Inflammatory macrophage treated with lipopolysaccharide for 4 hours (primary cell): ENCODE data around the gene RAPGEF1.
"Not testable (repeated sequence)": the region's sequence is repeated elsewhere in the genome, so short reads cannot be mapped to it uniquely, and the experiment has no call there.

Experiments used
- DNase-seq: peaks from one replicate; pipeline ENCODE4 v3.0.0-alpha.2; 2020

The RAPGEF1 gene

DNA sequence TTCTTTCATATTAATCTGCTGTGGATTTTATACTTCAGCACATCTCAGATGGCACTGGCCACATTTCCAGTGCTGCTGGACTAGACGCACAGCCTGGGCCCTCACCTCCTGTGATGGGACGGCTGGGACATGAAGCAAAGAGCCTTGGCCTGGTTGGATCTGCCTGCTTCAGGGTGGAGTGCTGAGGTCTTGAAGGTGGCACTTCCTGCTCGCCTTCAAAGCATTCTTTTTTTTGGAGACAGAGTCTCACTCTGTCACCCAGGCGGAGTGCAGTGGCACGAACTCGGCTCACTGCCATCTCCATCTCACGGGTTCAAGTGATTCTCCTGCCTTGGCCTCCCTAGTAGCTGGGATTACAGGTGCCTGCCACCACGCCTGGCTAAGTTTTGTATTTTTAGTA lies 73.1 kb downstream of the RAPGEF1 start:
- no peak for DNase-seq

DNA sequence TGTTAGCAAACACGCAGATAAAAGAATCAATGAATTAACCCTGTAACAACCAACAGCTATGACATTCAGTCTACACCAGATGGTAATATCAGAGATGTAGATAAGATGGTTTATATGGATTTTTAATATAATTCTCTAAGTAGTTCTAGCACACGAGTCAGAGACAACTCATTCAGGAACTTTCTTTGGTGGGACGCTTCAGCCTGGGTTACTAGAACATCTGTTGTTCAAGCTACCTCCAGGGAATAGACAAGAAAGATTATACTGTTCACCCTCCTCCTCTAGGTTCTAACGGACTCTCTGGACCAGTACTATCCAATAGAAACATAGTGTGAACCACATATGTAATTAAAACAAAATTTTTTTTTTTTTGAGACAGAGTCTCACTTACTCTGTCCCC lies 73.8 kb downstream of the RAPGEF1 start:
- DNase-seq = no peak

GRCh38 chr9:131663288-131663687 lies 76.6 kb downstream of the RAPGEF1 start:
- no peak for DNase-seq

DNA sequence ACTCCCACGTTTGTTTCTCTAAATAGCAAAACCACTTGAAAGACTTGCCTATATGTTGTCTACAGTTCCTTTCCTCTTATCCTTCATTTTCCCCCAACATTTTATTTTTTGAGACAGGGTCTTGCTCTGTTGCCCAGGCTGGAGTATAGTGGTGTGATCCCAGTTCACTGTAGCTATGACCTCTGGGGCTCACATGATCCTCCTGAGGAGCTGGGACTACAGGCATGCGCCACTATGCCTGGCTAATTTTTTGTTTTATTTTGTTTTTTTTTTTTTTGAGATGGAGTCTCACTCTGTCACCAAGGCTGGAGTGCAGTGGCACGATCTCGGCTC lies 77.6 kb downstream of the RAPGEF1 start:
- DNase-seq = not testable (repeated sequence)

GRCh38 chr9:131661568-131662288 lies 78.1 kb downstream of the RAPGEF1 start:
- DNase-seq = peak; percentile 82

DNA sequence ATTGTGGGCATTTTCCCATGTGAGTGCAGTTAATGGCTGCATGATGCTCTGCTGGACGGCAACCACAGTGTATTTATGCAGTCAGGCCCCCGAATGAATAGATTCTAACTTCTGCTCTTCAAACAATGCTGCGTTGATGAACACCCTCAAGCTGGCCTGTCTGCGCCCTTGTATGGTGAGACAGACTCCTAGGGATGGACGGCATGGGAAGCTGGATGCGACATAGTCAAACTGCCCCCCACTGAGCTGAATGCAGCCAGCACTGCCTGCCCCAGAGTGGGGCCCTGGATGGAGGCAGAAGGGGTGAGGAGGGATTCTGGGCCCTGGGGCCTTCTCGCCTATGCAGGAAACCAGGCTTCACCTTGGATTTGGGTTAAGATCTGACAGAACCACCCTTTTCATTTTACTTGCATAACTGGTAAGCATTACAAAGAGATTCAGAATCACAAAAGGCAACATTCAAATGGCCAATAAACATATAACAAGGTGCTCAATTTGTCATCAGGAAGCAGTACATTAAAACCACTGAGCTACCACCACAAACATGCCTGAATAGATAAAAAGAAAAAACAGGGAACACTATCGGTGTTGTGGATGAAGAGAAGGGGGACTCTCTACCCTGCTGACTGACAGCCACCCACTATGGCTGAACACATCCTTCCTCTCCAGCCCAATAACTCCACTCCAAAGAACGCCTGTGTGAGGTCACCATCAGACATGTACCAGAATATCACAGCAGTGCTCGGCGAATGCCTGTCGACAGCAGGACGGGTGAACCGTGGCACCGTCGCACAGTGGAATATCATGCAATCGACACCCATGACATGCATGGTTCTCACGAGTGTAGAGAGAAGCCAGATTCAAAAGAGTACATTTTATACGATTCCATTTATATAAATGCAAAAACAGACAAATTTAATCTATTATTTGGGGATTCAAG lies 79.1 kb downstream of the RAPGEF1 start:
- peak; percentile 45 for DNase-seq

GRCh38 chr9:131658377-131659129 lies 81.3 kb downstream of the RAPGEF1 start:
- DNase-seq = peak; percentile 97

DNA sequence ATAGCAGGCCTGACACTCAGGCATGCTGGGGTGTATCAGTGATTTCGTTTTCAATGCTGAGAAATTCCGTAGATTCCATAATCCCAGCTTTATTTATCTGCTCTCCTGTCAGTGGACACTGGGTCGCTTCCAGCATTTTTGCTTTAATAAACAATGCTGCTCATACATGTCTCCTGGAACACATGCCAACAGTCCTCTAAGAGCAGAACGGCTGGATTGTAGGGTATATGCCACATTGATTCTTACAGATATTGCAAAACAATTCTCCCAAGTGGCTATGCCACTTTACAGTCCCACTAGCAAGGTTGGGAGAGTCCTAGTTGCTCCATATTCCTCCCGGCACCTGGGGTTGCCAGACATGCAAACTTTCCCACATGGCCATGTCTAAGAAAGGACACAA lies 81.9 kb downstream of the RAPGEF1 start:
- DNase-seq = no peak

- no peak for DNase-seq
Observed at GRCh38 chr9:131657456-131657855, 82.4 kb downstream of the RAPGEF1 start.

GRCh38 chr9:131657037-131657377 lies 82.9 kb downstream of the RAPGEF1 start:
- no peak for DNase-seq

DNA sequence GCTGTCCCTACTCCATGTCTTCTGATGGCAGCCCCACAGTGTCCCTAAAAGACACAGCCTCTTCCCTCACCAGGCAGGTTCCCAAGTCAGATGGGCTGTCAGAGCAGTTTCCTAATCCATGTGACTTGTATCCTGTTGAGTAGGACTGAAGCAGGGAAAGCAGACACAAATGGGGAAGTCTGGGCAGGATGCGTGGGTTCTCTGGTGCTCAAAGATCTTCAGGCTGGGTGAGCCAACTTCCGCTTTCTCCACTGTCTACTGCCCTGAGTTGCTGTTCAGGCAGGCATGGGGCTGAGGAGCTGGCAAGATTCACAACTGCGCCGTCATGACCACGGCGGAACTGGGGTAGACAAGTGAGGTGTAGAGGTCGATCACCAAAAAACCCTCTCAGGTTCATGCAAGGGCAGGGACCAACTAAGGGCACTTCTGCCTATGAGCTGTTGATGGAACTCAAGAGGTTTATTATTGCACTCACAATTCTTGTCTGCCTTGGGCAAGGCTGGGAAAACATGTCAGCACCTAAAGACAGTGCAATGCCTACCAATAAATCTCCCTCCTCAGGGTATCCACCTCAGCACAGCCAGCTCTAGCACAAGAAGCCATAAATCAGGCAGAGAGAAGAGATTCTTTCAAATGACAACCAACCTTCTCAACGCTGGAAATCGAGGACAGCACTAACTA lies 83.4 kb downstream of the RAPGEF1 start:
- peak; percentile 100 for DNase-seq

- not testable (repeated sequence) for DNase-seq
Observed at GRCh38 chr9:131654369-131654768, 85.5 kb downstream of the RAPGEF1 start.

GRCh38 chr9:131651599-131651998 lies 88.3 kb downstream of the RAPGEF1 start:
- peak; percentile 93 for DNase-seq

- DNase-seq = peak; percentile 65
Observed at GRCh38 chr9:131651160-131651559, 88.7 kb downstream of the RAPGEF1 start.

- DNase-seq = peak; percentile 95
Observed at GRCh38 chr9:131650254-131650653, 89.6 kb downstream of the RAPGEF1 start.

- DNase-seq = no peak
Observed at GRCh38 chr9:131649646-131650045, 90.2 kb downstream of the RAPGEF1 start.

GRCh38 chr9:131645078-131645776 lies 94.6 kb downstream of the RAPGEF1 start:
- peak; percentile 83 for DNase-seq

GRCh38 chr9:131642496-131643083 lies 97.3 kb downstream of the RAPGEF1 start:
- no peak for DNase-seq

DNA sequence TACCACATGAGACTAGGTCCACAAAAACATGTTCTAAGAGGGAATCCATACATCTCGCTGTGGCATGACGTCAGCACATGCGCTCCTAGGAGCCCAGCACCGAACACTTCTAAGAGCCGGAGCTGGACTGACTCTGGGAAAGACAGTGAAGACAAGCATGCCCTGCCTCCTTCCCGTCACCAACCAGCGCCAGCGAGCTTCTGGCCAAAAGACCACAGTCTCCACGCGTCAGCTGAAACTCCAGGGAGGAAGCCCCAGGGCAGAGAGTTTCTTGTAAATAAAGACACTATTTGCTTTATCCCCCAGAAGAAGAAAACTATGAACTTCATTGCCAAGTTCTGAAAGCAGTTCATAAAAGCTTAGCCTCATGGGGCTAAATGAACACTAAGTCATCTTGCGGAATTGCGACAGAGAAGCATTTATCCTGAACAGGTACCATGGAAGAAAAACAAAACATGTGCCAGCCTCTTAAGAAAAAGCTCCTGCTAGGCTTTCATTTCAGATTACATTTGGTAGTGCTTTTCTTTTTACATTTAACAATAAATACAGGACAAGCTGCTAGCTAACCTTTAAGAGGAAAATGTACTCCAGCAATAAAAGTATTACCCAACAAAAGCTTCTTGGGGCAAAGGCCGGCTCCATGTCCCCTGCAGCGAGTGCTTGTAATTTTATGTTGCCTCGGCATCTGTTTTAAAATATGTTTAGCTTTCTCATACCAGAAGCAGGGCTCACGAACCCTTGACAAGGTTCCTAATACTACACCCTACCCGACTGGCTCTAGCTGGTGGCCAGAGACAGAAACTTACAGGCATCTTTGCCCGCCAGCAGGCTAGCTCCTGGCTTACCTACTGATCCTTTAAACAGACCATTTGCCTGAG lies 98.0 kb downstream of the RAPGEF1 start:
- DNase-seq = no peak

GRCh38 chr9:131640438-131641137 lies 99.3 kb downstream of the RAPGEF1 start:
- DNase-seq = peak; percentile 45
